Body of pancreas (tissue), 4 donors: Measurements from ENCODE around the gene PRR12. TPM values are rescaled to one million over a fixed set of nuclear protein-coding genes. Genes with fewer than 3 reads are reported as not detected.

Source experiments
- ATAC-seq: fragments of 150-250 bp; one replicate; pipeline ENCODE4 v1.9.1; 2016
- DNase-seq, 4 donors: peaks; one replicate each; pipeline ENCODE4 v3.0.0-alpha.2; 2019
- H3K27ac ChIP-seq, 4 donors: fragments of 200-600 bp; sonication (generic); 1 replicate in 3 of 4; 2 replicates in 1 of 4; pipeline versions ENCODE4 v1.5.1 to v1.6.1; 2016 to 2019; ENCODE audit warnings: mild to moderate bottlenecking in 1 of 4, mixed read lengths in 1 of 4, moderate library complexity in 1 of 4
- H3K27me3 ChIP-seq, 2 donors: fragments of 200-600 bp; sonication (generic); one replicate each; pipeline ENCODE4 v1.6.0; 2016; ENCODE audit warnings: mild to moderate bottlenecking in 1 of 2
- H3K36me3 ChIP-seq, 2 donors: fragments of 200-600 bp; sonication (generic); replicated peaks in 1 of 2; 2 replicates each; pipeline ENCODE4 v1.5.1; 2016; ENCODE audit warnings: low read depth in 2 of 2; ENCODE audit not compliant: insufficient read depth in 1 of 2
- H3K4me1 ChIP-seq: fragments of 200-600 bp; sonication (generic); one replicate; pipeline ENCODE4 v1.6.0; 2016
- H3K4me3 ChIP-seq, 2 donors: fragments of 200-600 bp; sonication (generic); 1 replicate in 1 of 2; 2 replicates in 1 of 2; pipeline ENCODE4 v1.5.1; 2016 to 2019
- H3K9me3 ChIP-seq, 3 donors: fragments of 200-600 bp; sonication (generic); 1 replicate in 2 of 3; 2 replicates in 1 of 3; pipeline ENCODE4 v1.5.1; 2016
- CTCF ChIP-seq, 7 experiments: fragments of 450-650 bp in 4 of 7; fragments of 200-600 bp in 3 of 7; sonication (generic) in 3 of 7; IDR thresholded peaks; one replicate each; pipeline ENCODE4 v1.5.1; 2016 to 2019; ENCODE audit warnings: antibody characterized with exemption in 7 of 7
- POLR2A ChIP-seq, 3 donors: fragments of 450-650 bp; IDR thresholded peaks; one replicate each; pipeline ENCODE4 v1.6.1; 2016; ENCODE audit warnings: antibody characterized with exemption in 3 of 3, mild to moderate bottlenecking in 2 of 3
- WGBS, 2 donors: methylation state at CpG; one replicate each; pipeline ENCODE4 v1.1.5; 2017; 5-methylcytosine and 5-hydroxymethylcytosine counted together
- intact Hi-C: fragments of 100-400 bp; cut with DNase I; formaldehyde crosslinking; loops from one replicate; pipeline ENCODE4 v1.15.1; 2023
- total RNA-seq, 2 donors: library from RNA; depleted of rRNA; stranded (reverse); fragments of >200 nt; gene quantifications; one replicate each; pipeline ENCODE4 v1.1.0, GENCODE V29; 2016

Gene PRR12
- total RNA-seq, 2 donors from 2014 or later = 8.0 to 23.4 TPM

GRCh38 chr19:49599378-49600295, 8.7 kb downstream of the PRR12 start:
- TF ChIP-seq POLR2A (IDR thresholded peaks at IDR 0.05) = no peak
- no peak for TF ChIP-seq CTCF (IDR thresholded peaks at IDR 0.05)
- peaks cover 18 to 19% of the 10 kb centered on the region in 2 donors for H3K36me3 ChIP-seq
- no peak overlapping the region for H3K4me3 ChIP-seq
- intact Hi-C loops = loop anchor here (5.0 kb wide), 1 partner anchor 38 kb away; no protein-coding TSS in a partner anchor
- H3K9me3 ChIP-seq = no peaks in the 10 kb centered on the region
- ATAC-seq = no peak
- no peak for DNase-seq
- no peak overlapping the region for H3K27ac ChIP-seq
- H3K27me3 ChIP-seq = no peaks in the 10 kb centered on the region
- no peaks in the 10 kb centered on the region for H3K4me1 ChIP-seq
- 73 to 94% methylated on average over 4 to 23 of the region's 26 CpGs for WGBS, 2 donors

- ATAC-seq (no peak), DNase-seq (no peak)
- Histone ChIP-seq H3K4me3 (no peak overlapping the region), H3K9me3 (no peaks in the 10 kb centered on the region), H3K27ac (no peak overlapping the region), H3K27me3 (no peaks in the 10 kb centered on the region), H3K4me1 (no peaks in the 10 kb centered on the region), H3K36me3 (peaks cover 7 to 16% of the 10 kb centered on the region in 2 donors)
- TF ChIP-seq CTCF (IDR thresholded peaks at IDR 0.05) (no peak), POLR2A (IDR thresholded peaks at IDR 0.05) (no peak)
- intact Hi-C loops = no loop called here
- 95 to 99% methylated on average over 31 to 32 of the region's 38 CpGs for WGBS, 2 donors
Measured at GRCh38 chr19:49601482-49602038, 10.6 kb downstream of the PRR12 start.

- no peak overlapping the region for H3K4me3 ChIP-seq
- H3K36me3 ChIP-seq = peaks cover 7 to 16% of the 10 kb centered on the region in 2 donors
- no peak overlapping the region for H3K27ac ChIP-seq
- H3K27me3 ChIP-seq = no peaks in the 10 kb centered on the region
- TF ChIP-seq CTCF (IDR thresholded peaks at IDR 0.05) = no peak
- no peak for TF ChIP-seq POLR2A (IDR thresholded peaks at IDR 0.05)
- intact Hi-C loops = no loop called here
- H3K4me1 ChIP-seq = no peaks in the 10 kb centered on the region
- no peak for DNase-seq
- 97 to 100% methylated on average over 2 of the region's 2 CpGs for WGBS, 2 donors
- no peak for ATAC-seq
- no peaks in the 10 kb centered on the region for H3K9me3 ChIP-seq
Measured at GRCh38 chr19:49602806-49603205, 11.8 kb downstream of the PRR12 start.

- intact Hi-C loops = no loop called here
Measured at GRCh38 chr19:49605605-49606004, 14.6 kb downstream of the PRR12 start.

More at GRCh38 chr19:49605605-49606004, 14.6 kb downstream of the PRR12 start:
- H3K9me3 ChIP-seq = no peaks in the 10 kb centered on the region
- H3K4me3 ChIP-seq = no peak overlapping the region
- H3K36me3 ChIP-seq = peaks cover 0 to 9% of the 10 kb centered on the region in 2 donors
- WGBS, 2 donors = 67 to 75% methylated on average over 3 to 7 of the region's 7 CpGs
- H3K27ac ChIP-seq = no peak overlapping the region
- no peak for TF ChIP-seq CTCF (IDR thresholded peaks at IDR 0.05)
- DNase-seq (no peak), ATAC-seq (no peak)
- no peaks in the 10 kb centered on the region for H3K27me3 ChIP-seq
- H3K4me1 ChIP-seq = no peaks in the 10 kb centered on the region
